ENCODE results near the gene TXN.

Gene TXN
- 10.7 reads per million, percentile 33 among the genes with 10 or more reads in this experiment for total RNA-seq

DNA sequence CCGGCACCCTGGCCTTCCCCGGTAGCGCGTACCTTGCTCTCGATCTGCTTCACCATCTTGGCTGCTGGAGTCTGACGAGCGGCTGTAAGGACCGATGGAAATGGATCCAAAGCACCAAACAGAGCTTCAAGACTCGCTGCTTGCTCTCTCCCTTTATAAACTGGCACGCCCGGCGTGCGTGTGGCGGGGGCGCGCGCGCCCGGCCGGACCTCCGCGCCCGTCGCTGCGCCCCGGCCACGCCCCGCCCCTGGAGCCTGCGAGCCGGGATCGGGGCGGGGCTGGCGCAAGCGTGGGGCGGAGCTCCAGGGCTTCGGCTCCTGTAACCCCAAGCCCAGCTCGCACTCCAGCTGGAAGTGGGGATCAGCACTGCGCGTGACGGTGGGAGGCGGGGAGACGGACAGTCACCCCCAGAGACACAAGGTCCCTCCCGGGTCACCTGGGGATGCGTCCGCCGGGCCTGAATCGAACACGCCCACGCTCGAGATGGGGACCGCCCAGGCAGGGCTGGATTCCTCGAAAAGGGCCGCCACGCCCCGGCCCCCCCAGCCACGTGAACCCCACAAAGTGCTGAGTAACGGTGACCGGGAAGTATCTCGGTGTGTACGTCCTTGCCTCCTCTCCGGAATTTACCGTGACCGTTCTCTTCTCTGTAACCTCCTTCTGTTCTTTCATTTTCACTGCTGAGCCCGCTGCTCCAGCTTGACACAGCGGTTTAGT lies at the start of gene TXN:
Gene TXN, minus strand, starts transcription at position 128 of the 717 bp plus-strand sequence. Its CDS starts 72 bp downstream, at position 56.
- DNase-seq = peak; percentile 60

DNA sequence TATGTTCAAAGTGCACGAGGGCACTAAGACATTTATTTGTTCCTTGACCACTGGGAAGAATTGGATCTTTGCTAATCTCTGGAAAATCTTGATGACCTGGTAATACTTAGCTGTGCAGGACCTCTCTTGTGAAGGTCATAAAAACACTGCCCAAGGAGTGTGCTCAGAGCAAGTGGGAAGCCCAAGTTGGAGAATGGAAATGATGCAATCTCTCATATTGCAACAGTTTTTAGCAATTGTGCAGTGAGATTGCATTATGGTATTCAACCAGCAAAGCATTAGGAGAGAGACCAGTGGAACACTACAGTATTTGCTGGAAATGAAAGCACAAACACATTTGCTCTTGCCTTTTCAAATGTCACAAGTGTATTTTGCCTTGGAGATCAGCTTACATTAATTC lies 46.8 kb upstream of the TXN start:
- DNase-seq = no peak

DNA sequence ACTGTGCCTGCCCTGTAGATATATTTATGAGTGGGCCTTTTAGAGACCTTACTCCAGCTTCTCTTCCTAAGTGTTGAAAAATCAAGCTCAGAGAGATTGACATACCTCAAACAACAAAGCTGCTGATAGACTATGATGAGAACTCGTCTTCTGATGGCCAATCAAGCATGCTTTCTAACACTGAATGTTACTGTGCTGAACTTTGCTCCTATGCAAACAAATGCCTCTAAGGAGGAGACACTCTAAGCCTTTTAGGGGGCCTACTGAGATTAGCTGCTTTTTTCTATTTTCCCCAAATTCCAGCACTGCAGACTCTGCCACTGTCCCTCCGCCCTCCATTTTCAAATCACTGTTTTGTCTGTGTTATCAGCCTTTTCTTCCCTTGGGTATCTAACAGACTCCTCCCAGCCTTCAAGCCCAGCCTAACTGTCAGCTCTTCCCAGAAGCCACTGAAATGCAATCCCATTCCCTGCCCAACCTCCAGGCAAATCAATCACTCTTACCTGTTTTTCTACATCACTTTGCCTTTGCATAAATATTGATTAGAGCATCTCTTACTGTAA lies 41.8 kb upstream of the TXN start:
- DNase-seq = no peak

- no peak for DNase-seq
Observed at GRCh38 chr9:110293248-110293647, 36.9 kb upstream of the TXN start.

DNA sequence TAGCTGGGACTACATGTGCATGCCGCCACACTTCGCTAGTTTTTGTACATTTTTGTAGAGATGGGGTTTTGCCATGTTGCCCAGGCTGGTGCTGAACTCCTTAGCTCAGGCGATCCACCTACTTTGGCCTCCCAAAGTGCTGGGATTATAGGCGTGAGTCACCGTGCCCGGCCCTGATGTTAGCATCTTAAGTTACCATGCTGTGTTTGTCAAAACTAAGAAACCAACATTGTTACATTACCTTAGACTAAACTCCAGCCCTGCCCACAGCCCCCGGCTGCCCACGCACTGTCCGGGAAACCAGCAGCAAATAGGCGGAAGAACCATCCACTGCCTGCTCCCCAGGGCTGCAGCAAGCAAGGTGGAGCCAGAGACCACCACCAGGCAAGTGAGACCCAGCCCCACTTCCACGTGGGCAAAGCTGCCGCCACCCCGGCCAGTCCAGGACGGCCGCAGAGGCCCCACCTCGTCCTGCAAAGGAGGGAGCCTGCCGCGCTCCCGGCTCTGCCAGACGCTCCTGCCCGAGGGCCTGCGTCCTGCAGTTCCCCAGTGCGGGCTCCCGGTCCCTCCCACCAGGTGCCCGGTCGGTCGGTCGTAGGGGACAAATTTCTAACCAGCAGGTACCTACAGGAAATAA lies 35.7 kb upstream of the TXN start:
- no peak for DNase-seq

DNA sequence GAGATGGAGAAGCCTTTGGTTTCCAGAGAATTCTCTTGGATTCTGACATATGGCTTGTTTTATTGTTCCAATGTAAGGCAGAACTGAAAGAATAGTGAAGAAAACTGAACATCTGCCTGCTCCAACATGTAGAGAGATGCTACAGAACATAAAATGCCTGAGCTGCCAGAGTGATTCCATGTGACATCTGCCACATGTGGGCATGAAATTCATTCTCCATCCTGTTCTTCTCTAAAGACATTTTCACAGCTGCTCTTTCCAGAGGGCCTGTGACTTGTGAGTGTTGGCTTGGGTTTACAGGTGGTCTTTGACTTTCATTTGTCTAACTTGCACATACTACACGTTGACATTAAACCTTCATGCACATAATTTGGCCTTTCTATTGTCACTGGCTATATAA lies 33.7 kb upstream of the TXN start:
- DNase-seq = no peak

- DNase-seq = no peak
Observed at GRCh38 chr9:110288503-110288902, 32.2 kb upstream of the TXN start.

- DNase-seq = no peak
Observed at GRCh38 chr9:110287289-110287680, 31.0 kb upstream of the TXN start.

- DNase-seq = no peak
Observed at GRCh38 chr9:110284211-110284844, 28.0 kb upstream of the TXN start.

DNA sequence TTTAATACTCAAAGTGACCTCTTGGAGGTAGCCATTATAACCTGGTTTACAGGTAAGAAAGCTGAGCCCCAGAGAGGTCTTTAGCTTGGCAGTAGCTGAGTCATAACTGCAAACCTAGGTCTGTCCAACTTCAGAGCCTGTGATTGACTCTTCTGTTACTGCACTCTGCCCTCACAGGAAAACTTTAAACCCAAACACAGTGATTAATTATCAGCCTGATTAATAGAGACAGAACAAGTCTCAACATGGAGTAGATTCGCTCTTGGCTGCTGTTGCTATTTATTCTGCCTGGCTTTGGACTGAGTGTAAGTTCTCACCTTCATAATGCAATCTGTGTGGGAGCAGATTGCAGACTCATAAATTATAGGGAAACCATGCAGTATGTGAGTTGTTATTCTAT lies 27.4 kb upstream of the TXN start:
- DNase-seq = no peak

DNA sequence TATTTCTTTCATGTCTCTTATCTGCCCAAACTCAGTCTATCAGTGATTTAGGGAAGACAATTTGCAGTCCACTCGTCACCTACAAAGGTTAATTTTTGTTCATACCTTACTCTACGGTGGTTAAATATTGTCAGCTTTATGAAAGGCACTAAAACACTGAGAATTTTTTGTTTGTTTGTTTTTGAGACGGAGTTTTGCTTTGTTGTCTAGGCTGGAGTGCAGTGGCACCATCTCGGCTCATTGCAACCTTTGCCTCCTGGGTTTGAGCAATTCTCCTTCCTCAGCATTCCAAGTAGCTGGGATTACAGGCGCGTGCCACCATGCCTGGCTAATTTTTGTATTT lies 26.4 kb upstream of the TXN start:
- no peak for DNase-seq

DNA sequence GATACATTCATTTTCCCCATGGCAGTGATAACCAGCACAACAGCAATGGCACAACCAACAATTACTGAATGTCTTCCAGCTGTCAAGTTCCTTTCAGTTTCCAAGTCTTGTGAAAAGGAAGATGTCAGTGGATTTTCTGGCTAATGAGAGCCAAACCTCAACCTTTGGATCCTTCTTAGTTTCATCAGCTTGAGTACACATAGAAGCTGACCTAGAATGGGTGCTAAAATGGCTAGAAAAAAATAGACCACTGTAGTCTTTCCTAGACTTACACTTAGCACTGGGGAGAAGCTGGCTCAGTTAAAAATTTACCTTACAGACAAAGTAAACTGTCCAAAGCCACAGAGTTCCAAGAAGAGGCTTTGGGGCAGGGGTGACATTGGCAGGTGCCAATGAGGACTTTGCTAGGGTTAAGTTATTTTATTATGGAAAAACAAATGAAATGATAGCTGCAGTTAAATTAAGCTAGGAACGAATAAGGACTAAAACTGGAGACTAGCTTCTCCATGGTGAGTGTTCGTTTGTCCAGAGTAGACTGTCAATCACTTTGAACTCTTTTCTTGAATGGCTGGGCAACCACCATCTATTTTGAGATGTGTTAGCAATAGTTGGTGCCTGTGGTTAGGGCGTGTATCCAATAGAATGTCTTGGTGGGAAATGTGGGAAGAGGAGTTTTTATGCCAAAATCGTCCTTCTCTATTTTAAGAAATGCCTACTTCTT lies 25.9 kb upstream of the TXN start:
- no peak for DNase-seq

- no peak for DNase-seq
Observed at GRCh38 chr9:110278080-110278707, 21.9 kb upstream of the TXN start.

DNA sequence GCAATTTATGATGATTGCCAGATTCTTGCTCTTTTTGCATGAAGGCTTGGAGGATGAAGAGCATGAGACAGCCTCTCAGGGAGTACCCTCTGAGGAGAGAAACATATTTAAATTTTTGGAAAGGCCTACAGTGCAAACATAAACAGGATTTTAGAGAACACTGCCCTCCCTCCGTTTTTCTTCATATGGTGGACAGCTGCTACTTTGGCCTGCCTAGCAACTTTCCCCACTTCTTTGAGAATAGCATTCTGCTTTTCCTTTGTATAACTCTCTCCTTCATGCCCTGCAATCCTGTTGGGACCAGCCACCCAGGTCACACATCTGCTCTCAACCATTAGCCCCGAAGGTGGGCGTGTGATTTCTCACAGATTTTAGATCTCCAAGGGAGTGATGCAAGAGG lies 20.5 kb upstream of the TXN start:
- no peak for DNase-seq

DNA sequence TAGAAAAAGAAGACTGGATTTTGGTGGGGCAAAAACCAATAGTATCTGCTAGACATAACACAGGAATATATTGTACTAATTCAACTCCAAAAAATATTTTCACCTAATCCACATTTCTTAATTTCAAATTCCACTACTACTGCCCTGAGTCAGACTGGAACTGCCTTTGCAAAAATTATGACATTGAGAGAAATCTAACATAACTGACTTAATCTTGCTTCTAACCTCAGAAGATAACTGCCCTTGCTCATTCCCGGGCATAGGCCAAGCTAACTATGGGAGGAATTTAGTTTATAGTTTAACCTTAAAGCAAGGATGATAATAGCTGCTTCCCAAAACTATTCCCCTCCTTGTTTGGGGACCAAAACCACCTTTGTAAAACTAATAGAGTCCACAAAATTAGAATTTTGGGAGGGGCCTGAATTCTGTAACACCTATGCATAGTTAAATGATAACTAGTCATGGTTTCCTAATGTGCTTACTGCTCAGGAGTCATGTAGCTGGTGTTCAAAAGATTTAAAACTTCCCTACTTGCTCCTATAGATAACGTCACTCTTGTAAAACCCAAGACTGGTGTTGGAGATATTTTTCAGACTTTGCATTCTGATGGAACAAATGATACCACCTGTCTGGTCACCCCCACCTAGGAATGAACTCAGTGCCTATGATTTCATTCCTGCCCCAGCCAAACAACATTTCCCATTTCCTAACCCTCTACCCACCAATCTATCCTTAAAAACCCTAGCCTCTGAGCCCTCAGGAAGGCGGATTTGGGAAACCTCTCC lies 14.1 kb upstream of the TXN start:
- DNase-seq = no peak

DNA sequence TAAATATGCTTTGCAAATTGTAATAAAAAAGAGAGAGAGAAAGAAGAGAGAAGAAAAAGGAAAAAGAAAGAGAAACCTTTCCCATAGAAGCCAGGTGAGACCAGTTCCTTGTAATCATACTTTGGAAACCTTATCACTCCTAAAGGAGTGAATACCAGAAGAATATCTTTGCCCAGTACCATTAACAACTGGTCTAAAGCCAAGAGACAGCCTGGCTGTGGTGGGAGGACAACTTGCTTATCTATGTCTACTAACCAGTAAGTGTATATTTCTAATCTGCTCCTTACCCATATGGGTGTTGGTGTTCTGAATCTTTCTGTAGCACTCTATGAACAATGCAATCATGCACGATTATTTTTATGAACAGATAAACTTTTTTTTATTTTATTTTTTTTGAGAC lies 10.5 kb upstream of the TXN start:
- DNase-seq = no peak

- DNase-seq = no peak
Observed at GRCh38 chr9:110261632-110262031, 5.3 kb upstream of the TXN start.

DNA sequence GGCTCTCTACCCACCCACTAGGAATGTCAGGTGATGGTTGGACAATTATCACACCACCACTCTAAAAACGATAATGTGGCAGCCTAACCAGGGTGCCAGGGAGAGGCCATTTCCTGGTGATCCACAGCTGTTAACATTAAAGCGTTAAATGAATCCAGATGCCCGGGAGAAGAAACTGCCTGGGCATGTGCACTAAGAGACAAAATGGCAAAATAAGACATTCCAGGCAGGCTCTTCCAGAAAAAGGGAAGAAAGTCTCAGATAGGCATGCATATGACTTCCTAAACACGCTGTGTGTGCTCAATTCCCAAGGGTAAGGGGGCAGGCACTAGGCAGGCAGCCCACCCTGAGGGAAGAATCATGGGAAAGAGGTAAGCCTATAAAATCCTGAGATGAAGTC lies 4.6 kb upstream of the TXN start:
- no peak for DNase-seq

DNA sequence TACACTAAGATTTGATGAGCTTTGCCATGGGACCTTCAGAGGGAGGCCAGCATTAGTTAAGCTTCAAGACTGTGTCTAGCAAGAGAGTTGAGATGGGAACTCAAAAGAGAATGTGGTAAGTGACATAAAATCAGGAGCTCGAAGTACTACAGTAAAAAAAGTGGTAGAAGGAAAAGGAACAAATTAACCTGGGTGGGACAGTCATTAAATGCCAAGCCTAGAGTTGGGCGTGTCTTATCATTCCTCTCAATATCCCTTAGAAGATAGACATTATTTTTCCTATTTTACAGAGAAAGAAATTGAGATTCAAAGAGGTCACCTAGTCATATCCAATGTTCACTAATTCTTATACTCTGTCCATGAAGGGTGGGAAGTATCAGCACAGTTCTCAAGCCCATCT lies 3.3 kb upstream of the TXN start:
- DNase-seq = no peak

- DNase-seq = no peak
Observed at GRCh38 chr9:110258690-110259091, 2.4 kb upstream of the TXN start.

- no peak for DNase-seq
Observed at GRCh38 chr9:110257956-110258355, 1.6 kb upstream of the TXN start.

Measured in effector CD4-positive, alpha-beta T cell (primary cell).